T-helper 22 cell (primary cell): ENCODE measurements around the gene CEP72.
"Not testable (repeated sequence)": the region's sequence is repeated elsewhere in the genome, so short reads cannot be mapped to it uniquely, and the experiment has no call there.

Source experiments
- DNase-seq: peaks from one replicate; pipeline ENCODE4 v3.0.0-alpha.2; 2020; ENCODE audit warnings: low read depth

CEP72 gene

GRCh38 chr5:611731-612486 is at the start of gene CEP72:
Gene CEP72, plus strand, starts transcription at chr5:612340. Its CDS starts 22 bp downstream, at chr5:612362.
- peak; percentile 86 for DNase-seq

DNA sequence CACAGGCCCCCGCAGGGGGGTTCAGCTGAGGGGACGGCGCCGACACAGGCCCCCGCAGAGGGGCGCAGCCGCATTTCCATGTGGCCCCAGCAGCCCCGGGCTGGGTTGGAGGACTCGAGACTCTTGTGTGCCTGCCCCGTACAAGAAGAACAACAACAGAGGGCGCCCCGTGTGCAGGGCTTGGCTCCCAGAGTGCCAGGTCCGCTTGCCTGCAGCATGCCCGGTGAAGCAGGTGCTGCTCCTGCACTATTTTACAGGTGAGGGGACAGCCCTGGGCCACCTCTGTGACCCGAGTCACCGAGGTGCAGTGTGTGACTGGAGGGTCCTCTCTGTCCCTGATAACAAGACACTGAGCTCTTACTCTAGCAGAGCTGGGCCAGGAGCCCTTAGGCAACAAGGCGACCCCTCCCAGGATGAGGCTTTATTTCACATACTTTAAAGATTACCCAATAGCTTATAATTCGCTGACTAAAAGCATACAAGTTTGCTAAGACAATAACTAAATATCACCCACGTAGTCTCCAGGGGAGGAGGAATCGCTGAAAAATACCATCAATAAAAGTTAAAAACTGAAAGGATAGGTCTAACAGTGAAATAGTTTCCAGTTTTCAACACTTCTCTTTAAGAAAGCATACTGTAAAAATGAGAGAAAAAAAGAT is 46.2 kb upstream of the CEP72 start:
- no peak for DNase-seq

- DNase-seq = no peak
These were observed 45.4 kb upstream of the CEP72 start for GRCh38 chr5:566636-567309.

GRCh38 chr5:567664-568060 is 44.5 kb upstream of the CEP72 start:
- no peak for DNase-seq

- no peak for DNase-seq
These were observed 43.9 kb upstream of the CEP72 start for GRCh38 chr5:568061-568781.

- DNase-seq = no peak
These were observed 43.3 kb upstream of the CEP72 start for GRCh38 chr5:568809-569208.

- no peak for DNase-seq
These were observed 42.7 kb upstream of the CEP72 start for GRCh38 chr5:569358-569867.

DNA sequence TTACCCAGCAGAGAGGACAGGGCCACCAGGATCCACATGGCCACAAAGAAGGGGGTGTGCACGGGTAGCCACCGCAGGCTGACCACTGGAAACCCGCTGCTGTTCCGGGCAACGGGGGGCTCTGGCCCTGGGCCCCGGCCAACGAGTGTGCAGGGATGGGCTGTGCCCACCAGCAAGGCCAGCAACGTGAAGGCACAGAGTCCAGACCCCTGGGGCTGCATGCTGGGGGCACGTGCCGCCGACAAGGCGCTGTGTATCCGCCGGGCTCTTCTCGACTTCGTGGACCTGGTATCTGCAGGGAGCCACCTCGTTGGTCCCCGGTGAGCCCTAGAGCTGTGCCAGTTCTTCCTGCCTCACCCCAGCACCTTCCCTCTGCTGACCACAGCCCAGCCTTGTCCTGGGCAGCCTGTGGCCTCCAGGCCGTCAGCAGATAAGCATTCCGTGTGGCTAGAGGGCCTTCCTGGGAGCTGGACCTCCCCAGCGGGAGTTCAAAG is 42.2 kb upstream of the CEP72 start:
- DNase-seq = no peak

DNA sequence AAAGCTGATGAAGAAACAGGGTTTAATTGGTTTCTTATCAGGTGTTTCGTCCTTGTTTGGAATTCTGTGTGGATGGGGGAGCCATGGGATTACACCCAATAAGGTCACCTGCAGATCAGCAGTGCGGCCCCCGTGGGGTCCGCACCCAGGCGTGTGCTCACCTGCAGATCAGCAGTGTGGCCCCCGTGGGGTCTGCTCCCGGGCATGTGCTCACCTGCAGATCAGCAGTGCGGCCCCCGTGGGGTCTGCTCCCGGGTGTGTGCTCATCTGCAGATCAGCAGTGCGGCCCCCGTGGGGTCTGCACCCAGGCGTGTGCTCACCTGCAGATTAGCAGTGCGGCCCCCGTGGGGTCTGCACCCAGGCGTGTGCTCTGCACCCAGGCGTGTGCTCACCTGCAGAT is 41.7 kb upstream of the CEP72 start:
- no peak for DNase-seq

DNA sequence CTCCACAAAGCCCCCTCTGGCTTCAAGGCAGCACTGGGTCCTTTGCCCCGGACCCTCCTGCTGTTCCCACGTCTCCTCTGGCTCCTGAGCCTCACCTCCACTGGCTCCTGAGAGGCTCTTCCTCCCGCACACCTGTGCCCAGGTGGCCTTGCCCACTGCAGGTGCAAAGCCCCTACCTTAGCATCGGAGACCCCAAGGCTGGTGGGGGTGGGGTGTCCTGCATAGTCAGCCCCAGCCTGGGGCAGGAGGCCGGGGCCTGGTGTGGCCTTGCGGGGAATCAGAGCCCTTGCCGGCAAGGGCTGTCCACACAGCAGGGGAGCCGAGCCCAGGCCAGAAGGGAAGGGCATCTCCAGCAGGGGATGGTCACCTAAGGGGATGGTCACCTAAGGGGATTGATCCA is 41.3 kb upstream of the CEP72 start:
- DNase-seq = no peak

GRCh38 chr5:571791-572190 is 40.3 kb upstream of the CEP72 start:
- no peak for DNase-seq

- no peak for DNase-seq
These were observed 39.6 kb upstream of the CEP72 start for GRCh38 chr5:572398-573019.

DNA sequence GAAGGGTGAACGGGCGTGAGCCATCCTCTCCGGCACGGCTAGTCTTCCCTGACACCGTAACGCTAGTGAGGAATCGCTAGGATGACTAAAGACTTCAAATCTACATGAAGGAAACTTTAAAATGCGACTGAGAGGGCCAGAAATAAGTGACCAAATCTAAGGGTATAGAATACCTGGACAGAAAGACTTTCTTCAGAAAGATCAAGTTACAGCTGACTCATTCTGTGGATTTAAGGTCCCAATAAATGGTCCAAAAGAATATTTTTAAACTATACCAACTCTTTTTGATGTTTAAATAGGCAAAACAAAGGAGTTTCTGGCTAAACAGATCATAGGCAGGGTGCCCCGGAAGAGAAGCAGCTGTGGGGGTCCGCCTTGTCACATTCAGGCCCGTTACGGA is 38.9 kb upstream of the CEP72 start:
- no peak for DNase-seq

- no peak for DNase-seq
These were observed 38.2 kb upstream of the CEP72 start for GRCh38 chr5:573976-574375.

GRCh38 chr5:574906-575305 is 37.2 kb upstream of the CEP72 start:
- DNase-seq = no peak

DNA sequence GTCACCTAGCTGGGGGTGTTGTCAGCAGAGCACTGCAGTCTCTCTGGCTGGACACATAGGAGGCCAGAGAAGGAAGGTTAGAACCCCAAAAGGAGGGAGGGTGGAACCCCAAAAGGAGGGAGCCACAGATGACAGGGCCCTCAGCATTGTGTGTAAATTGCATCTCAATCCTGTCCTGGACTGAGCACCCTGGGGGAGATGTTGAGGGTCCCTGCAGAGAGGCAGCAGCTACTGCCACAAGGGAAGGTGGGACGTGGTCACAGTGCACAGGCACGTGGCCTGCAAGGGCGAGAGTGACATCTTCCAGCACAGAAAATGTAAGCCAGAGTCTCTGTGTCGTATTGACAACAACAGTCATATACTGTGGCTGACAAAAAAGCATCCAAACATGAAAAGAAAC is 36.5 kb upstream of the CEP72 start:
- no peak for DNase-seq

DNA sequence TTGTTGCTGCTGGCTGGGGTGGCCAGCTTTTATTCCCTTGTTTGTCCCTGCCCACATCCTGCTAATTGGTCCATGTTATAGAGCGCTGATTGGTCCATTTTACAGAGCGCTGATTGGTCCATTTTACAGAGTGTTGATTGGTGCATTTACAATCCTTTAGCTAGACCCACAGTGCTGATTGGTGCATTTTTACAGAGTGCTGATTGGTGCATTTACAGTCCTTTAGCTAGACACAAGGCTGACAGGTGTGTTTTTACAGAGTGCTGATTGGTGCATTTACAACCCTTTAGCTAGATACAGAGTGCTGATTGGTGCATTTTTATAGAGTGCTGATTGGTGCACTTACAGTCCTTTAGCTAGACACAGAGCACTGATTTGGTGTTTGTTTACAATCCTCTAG is 34.9 kb upstream of the CEP72 start:
- not testable (repeated sequence) for DNase-seq

DNA sequence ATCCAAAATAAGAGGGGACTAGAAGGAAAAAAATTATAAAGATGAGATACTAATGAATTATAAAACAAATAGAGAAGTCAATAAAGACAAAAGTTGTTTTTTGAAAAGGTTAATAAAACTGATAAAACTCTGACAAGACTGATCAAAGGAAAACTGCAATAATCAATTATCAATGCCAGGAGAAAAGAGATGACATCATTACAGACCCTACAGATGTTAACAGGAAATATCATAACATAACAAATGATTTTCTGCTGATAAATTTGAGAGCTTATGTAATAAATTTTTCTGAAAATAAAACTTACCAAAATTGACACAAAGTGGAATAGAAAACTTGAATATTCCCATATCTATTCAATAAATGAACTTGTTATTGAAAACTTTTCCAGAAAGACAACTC is 34.3 kb upstream of the CEP72 start:
- DNase-seq = no peak

- DNase-seq = no peak
These were observed 32.9 kb upstream of the CEP72 start for GRCh38 chr5:579211-579610.

DNA sequence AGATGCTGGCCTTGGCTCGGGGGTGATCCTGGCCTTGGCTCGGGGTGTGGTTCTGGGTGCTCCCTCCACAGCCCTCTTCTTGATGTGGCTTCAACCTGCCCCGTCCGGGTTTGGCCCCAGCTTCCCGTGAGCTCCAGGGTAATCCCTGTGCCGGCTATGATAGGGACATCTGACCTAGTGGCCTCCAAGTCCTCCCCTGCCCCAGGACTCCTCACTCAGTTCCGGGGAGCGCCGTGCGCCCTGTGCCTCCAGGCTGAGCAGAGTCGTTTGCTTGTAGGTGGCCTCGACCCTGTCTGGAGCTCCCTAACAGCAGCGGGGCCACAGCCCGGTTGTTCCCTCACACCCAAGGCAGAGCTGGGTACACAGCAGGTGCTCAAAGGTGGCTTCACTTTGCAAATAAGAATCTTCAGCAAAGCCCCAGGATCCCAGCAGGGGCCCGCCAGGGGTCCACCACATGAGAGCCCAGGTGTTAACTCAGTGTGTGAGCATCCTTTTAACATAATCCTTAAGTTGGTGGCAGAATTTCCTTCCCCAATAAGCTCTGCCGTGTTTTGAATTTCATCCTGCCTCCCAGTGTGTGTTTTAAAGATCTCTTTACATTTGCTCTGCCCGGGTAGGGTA is 32.3 kb upstream of the CEP72 start:
- DNase-seq = no peak

DNA sequence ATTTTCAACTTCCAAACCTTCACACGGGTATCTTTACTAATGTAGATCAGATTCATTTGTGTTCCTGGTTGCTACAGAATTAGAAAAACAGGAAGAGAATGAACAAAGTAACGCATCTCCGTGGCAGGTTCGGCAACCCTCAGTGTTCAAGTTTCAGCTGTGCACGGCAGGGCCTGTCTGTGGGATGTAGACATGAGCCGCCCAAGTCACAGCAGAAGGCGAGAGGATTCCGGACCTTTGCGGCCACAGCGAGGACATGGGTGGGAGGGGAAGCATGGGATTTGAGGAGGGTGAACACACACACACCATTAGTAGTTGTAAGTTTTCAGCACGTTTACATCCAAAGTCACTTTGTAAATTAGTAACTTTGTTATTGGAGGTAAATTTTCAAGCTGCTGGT is 31.7 kb upstream of the CEP72 start:
- DNase-seq = no peak
